OCI-LY1 (cell line): ENCODE measurements around the gene NOL3.

Source experiments
- H2AFZ ChIP-seq: fragments of 200-600 bp; sonication (generic), shearing (Covaris generic); 2 replicates; pipeline ENCODE4 v1.6.0; 2014; ENCODE audit warnings: antibody characterized with exemption, mild to moderate bottlenecking, low read length
- H3F3A ChIP-seq: fragments of 200-600 bp; sonication (generic), shearing (Covaris generic); 2 replicates; pipeline ENCODE4 v1.6.0; 2014; ENCODE audit warnings: mild to moderate bottlenecking, antibody characterized with exemption, low read length, moderate library complexity; ENCODE audit not compliant: insufficient read depth
- H3K27ac ChIP-seq: fragments of 200-600 bp; sonication (generic); 2 replicates; pipeline ENCODE4 v1.5.1; 2014; ENCODE audit warnings: low read length, mixed run types, mild to moderate bottlenecking, low read depth; ENCODE audit not compliant: poor library complexity, severe bottlenecking
- H3K27me3 ChIP-seq: fragments of 200-600 bp; sonication (generic); 2 replicates; pipeline ENCODE4 v1.6.0; 2014; ENCODE audit warnings: antibody characterized with exemption, mild to moderate bottlenecking, low read length, moderate library complexity; ENCODE audit not compliant: insufficient read depth
- H3K36me3 ChIP-seq: fragments of 200-600 bp; sonication (generic); 2 replicates; pipeline ENCODE4 v1.6.1; 2014; ENCODE audit warnings: mild to moderate bottlenecking, antibody characterized with exemption, low read length, moderate library complexity, mixed read lengths; ENCODE audit not compliant: insufficient read depth
- H3K4me1 ChIP-seq: fragments of 200-600 bp; sonication (generic); 2 replicates; pipeline ENCODE4 v1.5.1; 2014; ENCODE audit warnings: mild to moderate bottlenecking, low read length, moderate library complexity; ENCODE audit not compliant: insufficient read depth, severe bottlenecking
- H3K4me2 ChIP-seq: fragments of 200-600 bp; sonication (generic), shearing (Covaris generic); 2 replicates; pipeline ENCODE4 v1.6.1; 2014; ENCODE audit warnings: low read length
- H3K4me3 ChIP-seq: fragments of 200-600 bp; sonication (generic); 2 replicates; pipeline ENCODE4 v1.5.1; 2014; ENCODE audit warnings: low read length, low read depth, mild to moderate bottlenecking, mixed read lengths; ENCODE audit not compliant: poor library complexity, severe bottlenecking
- H3K79me2 ChIP-seq: fragments of 200-600 bp; shearing (Covaris generic); 2 replicates; pipeline ENCODE4 v1.6.1; 2016; ENCODE audit warnings: mixed run types, low read length, mixed read lengths; ENCODE audit not compliant: insufficient read depth
- H3K9ac ChIP-seq: fragments of 200-600 bp; sonication (generic), shearing (Covaris generic); 2 replicates; pipeline ENCODE4 v1.6.1; 2014; ENCODE audit warnings: mild to moderate bottlenecking, low read length, mixed read lengths
- H3K9me2 ChIP-seq: fragments of 200-600 bp; sonication (generic), shearing (Covaris generic); 2 replicates; pipeline ENCODE4 v1.6.1; 2014; ENCODE audit warnings: low read depth, mild to moderate bottlenecking, low read length, mixed read lengths
- H3K9me3 ChIP-seq: fragments of 200-600 bp; shearing (Covaris generic); 2 replicates; pipeline ENCODE4 v1.6.1; 2014; ENCODE audit warnings: low read length, mixed read lengths
- H4K20me1 ChIP-seq: fragments of 200-600 bp; sonication (generic), shearing (Covaris generic); 2 replicates; pipeline ENCODE4 v1.6.0; 2016; ENCODE audit warnings: mild to moderate bottlenecking, low read length; ENCODE audit not compliant: insufficient read depth
- EZH2 ChIP-seq: fragments of 200-600 bp; sonication (generic), shearing (Covaris generic); IDR thresholded peaks from 2 replicates; pipeline ENCODE4 v1.8.0; 2017; ENCODE audit warnings: borderline replicate concordance, mixed run types, mild to moderate bottlenecking, antibody characterized with exemption, low read length, moderate library complexity, mixed read lengths
- TF ChIP-seq, protein P1 (sequence below): fragments of 200-600 bp; sonication (generic), shearing (Covaris generic); IDR thresholded peaks from 2 replicates; pipeline ENCODE4 v1.5.1; 2017; ENCODE audit warnings: mild to moderate bottlenecking, antibody characterized with exemption, low read length, moderate library complexity, mixed read lengths

Gene NOL3

GRCh38 chr16:67142342-67142741 lies 28.0 kb upstream of the NOL3 start:
- Histone ChIP-seq H3K9me2 (no peaks in the 10 kb centered on the region), H3K4me1 (no peaks in the 10 kb centered on the region), H3F3A (no peaks in the 10 kb centered on the region), H3K79me2 (no peaks in the 10 kb centered on the region), H3K27me3 (no peaks in the 10 kb centered on the region), H3K27ac (no peak overlapping the region), H3K4me3 (no peak overlapping the region), H3K9ac (no peak overlapping the region), H2AFZ (no peak overlapping the region), H3K4me2 (no peak overlapping the region), H3K9me3 (no peaks in the 10 kb centered on the region), H3K36me3 (peaks cover 82% of the 10 kb centered on the region), H4K20me1 (no peaks in the 10 kb centered on the region)
- TF ChIP-seq EZH2, result no peak
- TF ChIP-seq, protein P1, sequence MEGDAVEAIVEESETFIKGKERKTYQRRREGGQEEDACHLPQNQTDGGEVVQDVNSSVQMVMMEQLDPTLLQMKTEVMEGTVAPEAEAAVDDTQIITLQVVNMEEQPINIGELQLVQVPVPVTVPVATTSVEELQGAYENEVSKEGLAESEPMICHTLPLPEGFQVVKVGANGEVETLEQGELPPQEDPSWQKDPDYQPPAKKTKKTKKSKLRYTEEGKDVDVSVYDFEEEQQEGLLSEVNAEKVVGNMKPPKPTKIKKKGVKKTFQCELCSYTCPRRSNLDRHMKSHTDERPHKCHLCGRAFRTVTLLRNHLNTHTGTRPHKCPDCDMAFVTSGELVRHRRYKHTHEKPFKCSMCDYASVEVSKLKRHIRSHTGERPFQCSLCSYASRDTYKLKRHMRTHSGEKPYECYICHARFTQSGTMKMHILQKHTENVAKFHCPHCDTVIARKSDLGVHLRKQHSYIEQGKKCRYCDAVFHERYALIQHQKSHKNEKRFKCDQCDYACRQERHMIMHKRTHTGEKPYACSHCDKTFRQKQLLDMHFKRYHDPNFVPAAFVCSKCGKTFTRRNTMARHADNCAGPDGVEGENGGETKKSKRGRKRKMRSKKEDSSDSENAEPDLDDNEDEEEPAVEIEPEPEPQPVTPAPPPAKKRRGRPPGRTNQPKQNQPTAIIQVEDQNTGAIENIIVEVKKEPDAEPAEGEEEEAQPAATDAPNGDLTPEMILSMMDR, result no peak

- H3K9me3 ChIP-seq, result no peaks in the 10 kb centered on the region
- H3K4me3 ChIP-seq, result no peak overlapping the region
- no peak overlapping the region for H3K9ac ChIP-seq
- peaks cover 82% of the 10 kb centered on the region for H3K36me3 ChIP-seq
- no peak overlapping the region for H3K4me2 ChIP-seq
- no peak overlapping the region for H3K27ac ChIP-seq
- H3K4me1 ChIP-seq, result no peaks in the 10 kb centered on the region
- no peaks in the 10 kb centered on the region for H4K20me1 ChIP-seq
- H2AFZ ChIP-seq, result no peak overlapping the region
- H3K27me3 ChIP-seq, result no peaks in the 10 kb centered on the region
- H3F3A ChIP-seq, result no peaks in the 10 kb centered on the region
- no peak for TF ChIP-seq EZH2
- TF ChIP-seq, protein P1, result no peak
- no peaks in the 10 kb centered on the region for H3K9me2 ChIP-seq
- H3K79me2 ChIP-seq, result no peaks in the 10 kb centered on the region
Observed at GRCh38 chr16:67144943-67145342, 25.4 kb upstream of the NOL3 start.

DNA sequence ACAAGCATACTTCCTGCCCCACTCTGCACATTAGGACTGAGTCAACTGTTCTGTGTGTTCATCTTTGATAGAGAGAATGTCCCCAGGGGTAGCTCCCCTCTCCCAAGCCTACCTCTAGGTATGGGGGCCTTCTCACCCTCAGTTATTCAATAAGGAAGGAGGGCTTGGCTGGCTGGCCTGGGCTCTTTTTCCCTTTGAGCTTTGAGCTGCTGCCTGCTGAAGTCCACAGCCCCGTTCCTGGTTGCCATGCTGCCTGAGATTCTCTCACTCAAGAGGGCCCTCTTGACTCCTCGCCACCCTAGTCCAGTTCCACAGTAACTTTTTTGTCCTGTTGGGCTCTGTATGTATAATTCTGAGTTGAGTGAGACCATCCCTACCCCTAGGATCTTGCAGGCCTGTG lies 24.6 kb upstream of the NOL3 start:
- H3K4me1 ChIP-seq, result peaks cover 5% of the 10 kb centered on the region

More for the DNA sequence above, 24.6 kb upstream of the NOL3 start:
- TF ChIP-seq, protein P1, result no peak
- no peak for TF ChIP-seq EZH2
- Histone ChIP-seq H4K20me1 (no peaks in the 10 kb centered on the region), H3K9me2 (no peaks in the 10 kb centered on the region), H3K79me2 (no peaks in the 10 kb centered on the region), H3K36me3 (peaks cover 74% of the 10 kb centered on the region), H2AFZ (no peak overlapping the region), H3K4me2 (no peak overlapping the region), H3K27ac (no peak overlapping the region), H3K27me3 (no peaks in the 10 kb centered on the region), H3F3A (no peaks in the 10 kb centered on the region), H3K4me3 (no peak overlapping the region), H3K9ac (no peak overlapping the region), H3K9me3 (no peaks in the 10 kb centered on the region)
